HFFc6 (cell line): Measurements from ENCODE around the gene STRN3. TPM values are rescaled to one million over a fixed set of nuclear protein-coding genes. Genes with fewer than 3 reads are reported as not detected.

Experiments used
- DNase-seq: peaks from one replicate; pipeline ENCODE4 v3.0.0-alpha.2; 2018
- H3K27ac Mint-ChIP-seq: 2 replicates; pipeline ENCODE4 v1.8.0; 2020; ENCODE audit warnings: mild to moderate bottlenecking, mixed read lengths
- H3K27me3 Mint-ChIP-seq: 2 replicates; pipeline ENCODE4 v1.8.0; 2021; ENCODE audit warnings: mild to moderate bottlenecking, moderate library complexity, mixed read lengths; ENCODE audit not compliant: insufficient read depth
- H3K36me3 Mint-ChIP-seq: 2 replicates; pipeline ENCODE4 v1.8.0; 2021; ENCODE audit warnings: low read depth, mixed read lengths
- H3K4me1 Mint-ChIP-seq: 2 replicates; pipeline ENCODE4 v1.8.0; 2020; ENCODE audit warnings: low read depth, mixed read lengths
- H3K4me3 Mint-ChIP-seq: 2 replicates; pipeline ENCODE4 v1.8.0; 2020; ENCODE audit warnings: mild to moderate bottlenecking, moderate library complexity, mixed read lengths
- H3K9me3 Mint-ChIP-seq: 2 replicates; pipeline ENCODE4 v1.8.0; 2020; ENCODE audit warnings: mild to moderate bottlenecking, mixed read lengths
- total RNA-seq, 6 experiments: library from RNA; stranded (reverse); fragmentation: NEBNext Ultra II Directional; extraction: Animal tissue kit (Norgen Biotek cat#: 25700); gene quantifications; 2 replicates in 1 of 6; 3 replicates in 5 of 6; pipeline ENCODE4 v1.2.3, GENCODE V29; 2021
- TF ChIP-seq, protein P1 (sequence below): fragments of 200-600 bp; sonication (generic); IDR thresholded peaks from 2 replicates; pipeline ENCODE4 v1.5.0; 2021; ENCODE audit warnings: antibody characterized with exemption, mild to moderate bottlenecking

Gene STRN3
- total RNA-seq, 6 experiments from 2014 or later: 34.5 to 40.6 (median 38.6) TPM

DNA sequence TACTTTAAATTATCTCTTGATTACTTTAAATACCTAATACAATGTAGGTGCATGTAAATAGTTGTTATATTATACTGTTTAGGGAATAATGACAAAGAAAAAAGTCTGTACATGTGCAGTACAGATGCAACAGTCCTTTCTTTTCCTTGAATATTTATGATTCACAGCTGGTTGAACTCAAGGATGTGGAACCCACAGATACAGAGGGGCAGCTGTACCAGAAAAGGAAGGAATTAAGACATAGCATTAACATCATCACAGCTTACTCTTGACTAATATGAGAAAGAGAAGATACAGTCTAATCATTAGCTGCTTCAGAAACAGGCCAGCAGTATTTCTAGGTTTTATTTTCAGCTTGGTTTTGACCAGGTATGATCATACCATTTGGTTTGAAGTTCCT is 35.4 kb downstream of the STRN3 start:
- H3K4me1 Mint-ChIP-seq: peaks cover 53% of the 10 kb centered on the region
- no peaks in the 10 kb centered on the region for H3K27me3 Mint-ChIP-seq

DNA sequence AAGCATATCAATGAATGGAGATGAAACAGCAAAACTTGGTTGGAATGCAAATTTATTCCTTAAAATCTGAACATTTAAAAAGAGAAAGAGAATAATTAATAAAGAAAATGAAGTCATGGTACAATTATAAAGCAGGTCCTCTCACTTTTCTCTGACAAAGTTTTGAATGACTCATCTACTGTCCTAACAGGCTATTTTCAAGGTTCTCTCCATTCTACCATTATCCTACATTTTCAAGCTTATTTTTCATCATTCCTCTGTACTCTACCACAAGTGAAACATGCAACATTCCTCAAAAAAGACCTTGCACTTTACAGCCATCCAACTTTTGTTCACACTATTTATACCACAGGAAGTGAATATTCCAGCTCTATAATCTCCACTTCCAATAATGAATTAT is 37.7 kb downstream of the STRN3 start:
- Mint-ChIP-seq H3K9me3 (no peaks in the 10 kb centered on the region), H3K4me3 (no peak overlapping the region; the same call in 1 of the 2 replicates), H3K4me1 (peaks cover 41% of the 10 kb centered on the region), H3K36me3 (peaks cover 5% of the 10 kb centered on the region; the same call in 1 of the 2 replicates), H3K27ac (peak overlapping the region; percentile 9), H3K27me3 (no peaks in the 10 kb centered on the region)
- DNase-seq: peak; percentile 12
- TF ChIP-seq, protein P1, sequence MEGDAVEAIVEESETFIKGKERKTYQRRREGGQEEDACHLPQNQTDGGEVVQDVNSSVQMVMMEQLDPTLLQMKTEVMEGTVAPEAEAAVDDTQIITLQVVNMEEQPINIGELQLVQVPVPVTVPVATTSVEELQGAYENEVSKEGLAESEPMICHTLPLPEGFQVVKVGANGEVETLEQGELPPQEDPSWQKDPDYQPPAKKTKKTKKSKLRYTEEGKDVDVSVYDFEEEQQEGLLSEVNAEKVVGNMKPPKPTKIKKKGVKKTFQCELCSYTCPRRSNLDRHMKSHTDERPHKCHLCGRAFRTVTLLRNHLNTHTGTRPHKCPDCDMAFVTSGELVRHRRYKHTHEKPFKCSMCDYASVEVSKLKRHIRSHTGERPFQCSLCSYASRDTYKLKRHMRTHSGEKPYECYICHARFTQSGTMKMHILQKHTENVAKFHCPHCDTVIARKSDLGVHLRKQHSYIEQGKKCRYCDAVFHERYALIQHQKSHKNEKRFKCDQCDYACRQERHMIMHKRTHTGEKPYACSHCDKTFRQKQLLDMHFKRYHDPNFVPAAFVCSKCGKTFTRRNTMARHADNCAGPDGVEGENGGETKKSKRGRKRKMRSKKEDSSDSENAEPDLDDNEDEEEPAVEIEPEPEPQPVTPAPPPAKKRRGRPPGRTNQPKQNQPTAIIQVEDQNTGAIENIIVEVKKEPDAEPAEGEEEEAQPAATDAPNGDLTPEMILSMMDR: no peak

More for the DNA sequence above, 35.4 kb downstream of the STRN3 start:
- no peak for DNase-seq
- Mint-ChIP-seq H3K36me3 (peaks cover 5% of the 10 kb centered on the region; the same call in 1 of the 2 replicates), H3K27ac (no peak overlapping the region; the same call in 1 of the 2 replicates), H3K4me3 (no peak overlapping the region), H3K9me3 (no peaks in the 10 kb centered on the region)
- TF ChIP-seq, protein P1: no peak

DNA sequence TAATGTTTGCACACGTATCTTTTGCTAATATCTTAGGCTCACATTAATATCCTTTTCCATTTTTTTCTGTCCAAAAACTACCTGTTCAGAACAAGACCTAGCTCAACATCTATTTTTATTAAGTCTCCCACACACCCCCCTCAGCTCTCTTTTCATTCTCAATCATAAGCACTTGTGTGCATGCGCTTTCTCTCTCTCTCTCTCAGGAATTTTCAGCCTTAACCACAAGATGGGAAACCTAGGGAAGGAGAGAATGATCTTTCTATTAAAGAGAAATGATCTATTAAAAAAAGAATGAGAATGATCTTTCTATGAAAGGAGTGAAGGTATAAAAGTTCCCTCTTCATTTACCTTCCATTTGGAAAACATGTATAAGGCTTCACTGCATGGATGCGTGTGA is 40.4 kb downstream of the STRN3 start:
- Mint-ChIP-seq H3K36me3 (peaks cover 5% of the 10 kb centered on the region; the same call in 1 of the 2 replicates), H3K4me1 (peaks cover 44% of the 10 kb centered on the region), H3K4me3 (no peak overlapping the region), H3K27me3 (no peaks in the 10 kb centered on the region), H3K27ac (no peak overlapping the region), H3K9me3 (no peaks in the 10 kb centered on the region)
- DNase-seq: no peak
- TF ChIP-seq, protein P1: no peak

DNA sequence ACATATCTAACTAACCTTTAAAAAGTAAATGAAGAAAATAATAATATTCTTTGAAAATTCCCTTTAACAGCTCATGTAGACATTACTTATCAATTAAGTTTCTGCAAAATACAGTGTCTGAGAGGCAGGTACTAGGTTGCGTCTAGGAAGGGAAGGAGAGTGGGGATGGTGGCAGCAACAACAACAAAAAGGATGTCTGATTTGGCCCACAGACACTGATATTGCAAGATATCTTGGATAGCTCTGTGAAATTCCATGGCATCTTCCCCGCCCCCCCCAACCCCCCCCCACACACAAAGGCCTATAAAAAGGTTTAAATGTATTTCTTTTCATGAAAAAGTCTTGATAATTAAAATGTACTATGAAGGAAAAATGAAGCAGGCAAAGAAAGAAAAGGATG is 42.3 kb downstream of the STRN3 start:
- Mint-ChIP-seq H3K4me3 (no peak overlapping the region), H3K27me3 (no peaks in the 10 kb centered on the region), H3K4me1 (peaks cover 41% of the 10 kb centered on the region), H3K36me3 (no peaks in the 10 kb centered on the region), H3K27ac (no peak overlapping the region), H3K9me3 (no peaks in the 10 kb centered on the region)
- DNase-seq: no peak
- TF ChIP-seq, protein P1: no peak

DNA sequence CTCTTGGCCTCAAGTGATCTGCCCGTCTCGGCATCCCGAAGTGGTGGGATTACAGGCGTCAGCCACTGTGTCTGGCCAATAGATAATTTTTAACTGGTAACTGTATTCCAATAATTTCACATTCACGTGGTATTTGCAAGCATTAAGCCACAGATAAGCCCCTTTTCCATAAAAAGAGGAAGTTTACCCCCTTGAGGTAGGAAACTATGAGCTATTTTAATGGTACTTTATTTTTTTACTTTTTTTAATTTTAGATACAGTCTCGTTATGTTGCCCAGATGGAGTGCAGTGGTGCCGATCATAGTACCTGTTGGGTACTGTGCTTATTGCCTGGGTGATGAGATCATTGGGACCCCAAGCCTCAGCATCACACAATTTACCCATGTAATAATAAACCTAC is 43.6 kb downstream of the STRN3 start:
- Mint-ChIP-seq H3K9me3 (no peaks in the 10 kb centered on the region), H3K27ac (no peak overlapping the region), H3K4me3 (no peak overlapping the region), H3K4me1 (peaks cover 29% of the 10 kb centered on the region), H3K36me3 (no peaks in the 10 kb centered on the region), H3K27me3 (no peaks in the 10 kb centered on the region)
- no peak for DNase-seq
- TF ChIP-seq, protein P1: no peak

DNA sequence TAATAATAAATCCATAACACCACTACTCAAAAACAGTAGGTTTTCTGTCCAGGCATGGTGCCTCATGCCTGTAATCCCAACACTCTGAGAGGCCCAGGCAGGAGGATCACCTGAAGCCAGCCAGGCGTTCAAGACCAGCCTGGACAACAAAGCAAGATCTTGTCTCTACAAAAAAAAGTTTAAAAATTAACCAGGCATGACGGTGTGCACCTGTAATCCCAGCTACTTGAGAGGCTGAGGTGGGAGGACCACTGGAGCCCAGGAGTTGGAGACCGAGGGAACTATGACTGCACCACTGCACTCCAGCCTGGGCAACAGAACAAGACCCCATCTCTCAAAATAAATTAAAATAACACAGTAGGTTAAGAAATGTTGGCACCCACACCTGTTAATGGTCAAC is 45.2 kb downstream of the STRN3 start:
- DNase-seq: no peak
- no peaks in the 10 kb centered on the region for H3K9me3 Mint-ChIP-seq
- H3K36me3 Mint-ChIP-seq: no peaks in the 10 kb centered on the region
- H3K27ac Mint-ChIP-seq: no peak overlapping the region
- H3K4me1 Mint-ChIP-seq: peaks cover 29% of the 10 kb centered on the region
- H3K4me3 Mint-ChIP-seq: no peak overlapping the region
- TF ChIP-seq, protein P1: no peak
- no peaks in the 10 kb centered on the region; the same call in 1 of the 2 replicates for H3K27me3 Mint-ChIP-seq
